ENCODE results near the gene ACTN4. TPM values are rescaled to one million over a fixed set of nuclear protein-coding genes. Genes with fewer than 3 reads are reported as not detected.

The ACTN4 gene
- total RNA-seq, 1 donor from 2014 or later: 145 TPM

DNA sequence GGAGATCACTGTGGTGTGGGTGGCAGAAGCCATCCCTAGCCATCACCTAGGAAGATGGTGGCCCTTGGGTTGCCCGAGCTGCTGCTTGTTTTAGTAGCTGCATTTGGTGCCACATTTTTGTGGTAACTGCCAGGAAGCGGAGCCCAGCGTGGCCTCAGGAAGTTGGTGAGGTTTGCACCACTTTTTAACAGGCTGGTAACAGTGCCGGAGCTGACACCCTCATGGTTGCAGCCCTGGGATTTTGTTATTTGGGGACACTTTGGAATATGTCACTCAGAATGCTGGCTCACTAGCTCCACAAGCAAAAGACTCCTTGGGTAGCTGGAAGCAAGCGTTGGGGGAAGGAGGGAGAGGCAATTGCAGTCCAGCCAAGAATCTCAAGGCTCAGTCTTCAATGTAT lies 22.1 kb downstream of the ACTN4 start:
- DNase-seq (ENCODE audit: missing footprints): no peak
- intact Hi-C loops (cut with DNase I): no loop called here
- ATAC-seq: no peak

DNA sequence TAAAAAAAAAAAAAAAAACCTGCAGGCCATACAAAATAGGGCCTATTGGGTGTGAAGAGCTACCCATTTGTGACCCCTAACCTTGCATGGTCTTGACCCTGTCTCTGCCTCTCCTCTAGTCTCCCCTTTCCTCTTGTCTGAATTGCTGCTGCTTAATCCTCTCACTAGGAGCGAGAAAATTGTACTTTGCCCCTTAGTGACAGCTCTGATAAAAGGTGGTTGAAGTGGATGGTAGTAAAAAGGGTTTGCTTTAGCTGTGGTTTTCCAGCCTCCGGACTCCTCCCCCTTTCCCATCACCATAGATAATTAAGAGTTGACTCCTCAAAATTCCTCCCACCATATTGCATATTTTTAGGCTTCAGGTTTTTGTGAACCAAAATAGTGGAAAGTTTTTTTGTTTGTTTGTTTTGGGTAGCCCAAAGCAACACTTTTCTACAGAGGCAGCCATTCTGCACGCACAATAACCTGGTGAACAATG lies 23.5 kb downstream of the ACTN4 start:
- intact Hi-C loops (cut with DNase I): no loop called here

DNA sequence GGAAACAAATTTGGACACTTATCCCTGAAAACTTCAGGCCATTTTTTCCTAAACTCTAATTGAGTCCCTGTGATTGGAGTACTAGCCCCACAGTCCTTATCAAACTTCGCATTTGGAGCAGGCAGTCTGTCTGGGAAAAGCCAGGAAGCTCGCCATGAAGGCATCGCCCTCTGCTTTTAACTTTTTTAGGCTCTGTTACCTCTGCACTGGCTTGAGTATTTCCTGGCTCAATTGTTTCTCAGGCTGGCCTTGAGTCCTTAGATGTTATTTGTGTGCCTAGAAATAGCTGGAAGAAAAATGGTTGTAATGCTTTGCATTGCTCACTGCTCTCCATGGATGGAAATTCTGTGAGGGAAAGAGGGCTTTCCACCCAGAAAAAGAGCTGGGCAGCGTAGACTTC lies 24.2 kb downstream of the ACTN4 start:
- DNase-seq (ENCODE audit: missing footprints) (no peak), ATAC-seq (no peak)
- intact Hi-C loops (cut with DNase I): no loop called here

More for the DNA sequence above, 23.5 kb downstream of the ACTN4 start:
- ATAC-seq (peak; percentile 27), DNase-seq (ENCODE audit: missing footprints) (no peak)

DNA sequence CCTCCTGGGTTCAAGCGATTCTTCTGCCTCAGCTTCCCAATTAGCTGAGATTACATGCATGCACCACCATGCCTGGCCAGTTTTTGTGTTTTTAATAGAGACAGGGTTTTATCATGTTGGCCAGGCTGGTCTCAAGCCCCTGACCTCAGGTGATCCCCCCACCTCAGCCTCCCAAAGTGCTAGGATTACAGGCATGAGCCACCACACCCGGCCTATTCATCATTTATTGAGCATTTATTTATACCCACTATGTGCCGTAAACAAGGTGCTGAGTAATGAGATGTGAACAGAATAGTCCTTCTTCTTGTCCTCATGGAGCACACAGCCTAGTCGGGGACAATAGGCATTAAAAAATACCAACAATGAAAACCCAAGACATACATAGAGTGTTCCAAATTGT lies 25.6 kb downstream of the ACTN4 start:
- ATAC-seq (no peak), DNase-seq (ENCODE audit: missing footprints) (no peak)
- intact Hi-C loops (cut with DNase I): no loop called here

DNA sequence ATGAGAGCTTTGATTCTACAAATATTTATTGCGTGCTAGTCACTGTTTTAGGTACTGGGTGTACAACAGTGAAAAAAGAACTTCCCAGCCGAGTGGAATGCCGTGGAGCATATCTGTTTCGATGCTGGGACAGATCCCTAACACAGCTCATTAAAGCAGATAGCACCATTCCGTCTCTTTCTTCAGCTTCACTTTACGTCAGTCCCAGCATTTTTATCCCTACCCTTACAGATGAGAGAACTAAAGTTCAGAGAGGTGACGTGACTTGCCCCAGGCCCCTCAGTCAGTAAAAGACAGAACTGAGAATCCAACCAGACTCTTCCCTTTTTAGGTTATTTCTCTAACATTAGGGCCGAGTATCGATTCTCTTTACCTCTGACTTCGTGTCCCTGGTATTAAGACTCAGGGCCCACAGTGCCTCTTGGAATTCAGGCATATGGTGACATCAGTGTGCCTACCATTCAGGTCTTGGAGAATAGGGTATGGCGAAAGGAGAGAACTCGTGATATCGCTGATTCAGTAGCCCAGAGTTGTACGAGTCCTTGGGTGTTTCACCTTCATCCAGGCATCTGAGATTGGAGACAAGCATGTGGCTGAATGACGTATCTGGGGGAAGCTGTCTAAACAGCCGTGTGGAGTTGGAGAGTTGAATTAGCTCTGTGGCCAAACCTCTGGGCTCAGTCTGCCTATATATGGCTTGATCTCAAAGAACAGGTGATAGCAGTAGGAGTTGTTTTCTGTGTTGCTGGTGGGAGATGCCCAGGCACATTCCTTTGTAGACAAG lies 27.1 kb downstream of the ACTN4 start:
- intact Hi-C loops (cut with DNase I): no loop called here
- DNase-seq (ENCODE audit: missing footprints) (no peak), ATAC-seq (peak; percentile 77)

DNA sequence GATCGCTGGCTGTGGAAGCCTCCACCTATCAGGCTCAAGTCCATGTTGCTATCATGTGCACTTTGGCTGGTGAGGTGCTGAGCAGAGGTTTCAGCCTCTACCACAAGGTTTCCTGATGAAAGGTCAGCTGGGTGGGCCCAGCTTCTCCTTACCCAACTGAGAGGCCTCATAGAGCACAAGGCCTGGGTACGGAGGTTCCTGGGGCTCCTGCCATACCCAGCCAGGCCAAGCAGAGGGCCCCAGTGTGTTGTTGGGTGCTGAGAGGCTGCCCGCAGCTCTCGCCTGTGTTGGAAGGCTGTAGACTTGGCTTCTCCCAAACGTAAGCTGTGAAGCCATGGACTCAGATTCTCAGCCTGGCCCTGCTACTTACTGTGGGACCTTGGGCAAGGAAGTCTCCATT lies 28.2 kb downstream of the ACTN4 start:
- no peak for ATAC-seq
- intact Hi-C loops (cut with DNase I): no loop called here
- no peak for DNase-seq (ENCODE audit: missing footprints)

DNA sequence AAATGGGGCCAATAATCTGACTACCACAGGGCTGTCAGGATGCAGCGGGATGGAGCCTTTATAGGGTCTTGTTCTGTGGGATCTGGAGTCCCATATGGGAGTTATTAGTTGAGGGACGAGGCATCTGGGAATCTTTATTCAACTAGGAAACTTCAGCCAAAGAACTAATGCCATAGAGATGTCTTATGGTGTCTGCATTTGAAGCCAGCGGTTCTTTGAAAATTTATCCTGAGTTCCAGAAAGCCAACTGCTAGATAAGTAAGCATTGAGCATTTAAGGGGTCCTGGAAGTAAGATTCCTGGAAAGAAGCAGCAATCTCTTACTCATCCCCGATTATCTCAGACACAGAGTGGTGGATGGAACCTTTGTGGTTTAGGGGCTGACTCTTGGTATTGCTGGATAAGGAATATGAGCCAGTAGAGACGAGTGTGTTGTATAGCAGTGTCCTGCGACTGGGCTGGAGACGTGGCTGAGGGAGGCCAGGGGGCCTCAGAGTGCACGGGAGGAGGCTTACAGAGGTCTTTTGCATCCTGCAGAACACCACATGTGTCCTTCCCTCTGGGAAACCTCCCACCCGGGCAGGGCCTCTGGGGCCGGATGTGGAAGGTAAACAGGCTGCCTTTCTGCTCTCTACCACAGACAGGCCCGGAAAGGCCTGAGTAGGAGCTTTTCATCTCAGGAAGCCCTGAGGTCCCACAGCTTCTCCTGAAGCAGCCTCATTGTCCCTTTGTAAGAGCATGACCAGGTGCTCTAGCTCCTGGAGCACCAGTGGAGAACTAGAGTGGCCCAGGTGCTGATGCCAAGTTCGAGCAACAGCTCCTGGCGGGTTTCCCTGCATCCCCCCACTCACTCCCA lies 28.8 kb downstream of the ACTN4 start:
- ATAC-seq (no peak), DNase-seq (ENCODE audit: missing footprints) (peak; percentile 37)

DNA sequence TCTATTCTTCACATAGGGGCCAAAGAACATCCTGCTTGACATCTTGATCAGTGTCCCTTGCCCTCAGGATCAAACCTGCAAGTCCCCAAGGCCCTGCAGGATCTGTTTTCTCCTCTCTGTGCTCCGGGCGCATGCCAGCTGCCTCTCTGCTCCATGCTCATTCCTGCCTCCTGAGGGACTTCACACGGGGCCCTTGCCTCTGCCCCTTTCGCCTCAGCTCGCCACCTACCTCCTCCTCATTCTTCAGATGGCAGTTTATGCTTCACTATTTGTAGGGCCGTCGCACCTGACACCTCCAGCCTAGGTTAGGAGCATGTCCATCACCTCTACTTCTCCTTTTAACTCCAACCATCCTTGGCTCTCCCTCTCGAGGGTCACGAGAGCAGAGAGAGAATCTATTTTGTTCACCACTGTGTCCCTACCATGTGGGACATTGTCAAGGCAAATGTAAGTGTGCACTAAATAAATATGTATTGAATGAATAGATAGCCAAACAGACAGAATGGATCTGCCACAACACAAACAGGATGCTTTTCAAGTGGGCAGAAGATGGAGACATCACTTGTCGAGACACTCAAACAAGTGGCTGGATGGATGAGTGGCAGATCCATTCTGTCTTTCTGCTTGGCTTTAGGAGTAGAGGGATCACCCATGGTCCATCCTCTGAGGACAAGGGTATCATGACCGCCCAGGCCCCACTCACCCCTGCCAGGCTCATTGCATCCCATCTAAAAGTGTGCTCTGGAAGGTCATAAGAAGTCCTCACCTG lies 29.6 kb downstream of the ACTN4 start:
- intact Hi-C loops (cut with DNase I): no loop called here
- no peak for ATAC-seq
- DNase-seq (ENCODE audit: missing footprints): peak; percentile 18

More for the DNA sequence above, 28.8 kb downstream of the ACTN4 start:
- intact Hi-C loops (cut with DNase I): no loop called here

DNA sequence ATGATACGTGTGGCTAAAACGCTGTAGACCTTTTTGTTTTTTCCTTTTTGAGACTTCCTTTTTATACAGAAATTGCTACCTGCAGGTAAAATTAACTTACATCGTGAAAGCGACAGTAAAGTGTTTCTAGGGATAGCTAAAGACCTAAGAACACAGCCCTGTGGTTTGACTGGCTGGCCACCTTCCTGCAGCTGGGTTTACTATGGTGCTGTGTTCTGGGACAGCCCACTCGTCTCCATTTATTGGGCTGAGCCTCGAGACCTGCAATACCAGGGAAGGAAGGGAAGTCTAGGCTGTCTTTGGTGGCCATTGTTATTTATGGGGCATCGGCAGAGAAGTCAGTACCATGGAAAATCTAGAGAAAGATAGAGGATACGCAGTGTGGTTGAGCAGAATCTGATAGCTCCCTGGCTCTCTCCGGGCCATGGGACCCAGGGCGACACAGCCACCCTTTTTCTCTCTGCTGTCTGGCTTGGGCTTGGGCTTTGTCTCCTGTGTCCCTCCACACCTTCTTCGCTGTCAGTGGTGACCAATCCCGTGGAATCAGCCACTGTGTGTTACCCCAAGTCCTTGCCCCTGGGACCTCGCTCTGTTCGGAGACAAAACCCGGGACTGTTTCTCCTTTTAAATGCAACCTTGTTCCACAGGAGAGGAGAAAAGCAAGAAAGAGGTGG lies 30.9 kb downstream of the ACTN4 start:
- ATAC-seq: no peak
- intact Hi-C loops (cut with DNase I): no loop called here
- DNase-seq (ENCODE audit: missing footprints): peak; percentile 21

DNA sequence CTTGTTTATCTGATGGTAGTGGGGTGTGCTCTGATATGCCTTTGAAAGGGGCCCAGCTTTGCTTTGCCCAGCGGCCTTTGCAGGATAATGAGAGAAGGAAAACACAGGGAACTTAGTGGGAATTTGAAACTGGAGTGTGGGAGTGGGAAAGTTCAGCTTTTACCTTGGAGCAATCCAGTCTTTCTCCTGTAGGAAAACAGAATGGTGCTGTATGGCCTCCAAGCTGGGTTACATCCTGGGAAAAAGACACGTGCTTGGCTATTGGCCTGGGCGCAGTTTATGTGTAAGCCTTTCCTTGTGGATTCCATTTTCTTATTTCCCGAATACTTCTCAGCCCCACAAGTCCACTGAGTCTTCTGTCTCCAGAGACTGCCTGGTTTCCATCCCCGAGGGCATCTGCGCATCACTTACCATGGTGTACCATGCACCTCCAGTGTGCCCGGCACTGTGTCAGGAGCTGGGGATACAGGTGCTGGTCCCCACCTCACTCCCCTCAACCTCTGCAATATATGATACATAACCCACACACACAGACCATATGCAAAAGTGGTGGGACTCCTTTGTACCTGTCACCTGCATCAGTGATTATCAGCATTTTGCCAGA lies 31.5 kb downstream of the ACTN4 start:
- intact Hi-C loops (cut with DNase I): no loop called here
- DNase-seq (ENCODE audit: missing footprints): peak; percentile 34
- ATAC-seq: no peak

DNA sequence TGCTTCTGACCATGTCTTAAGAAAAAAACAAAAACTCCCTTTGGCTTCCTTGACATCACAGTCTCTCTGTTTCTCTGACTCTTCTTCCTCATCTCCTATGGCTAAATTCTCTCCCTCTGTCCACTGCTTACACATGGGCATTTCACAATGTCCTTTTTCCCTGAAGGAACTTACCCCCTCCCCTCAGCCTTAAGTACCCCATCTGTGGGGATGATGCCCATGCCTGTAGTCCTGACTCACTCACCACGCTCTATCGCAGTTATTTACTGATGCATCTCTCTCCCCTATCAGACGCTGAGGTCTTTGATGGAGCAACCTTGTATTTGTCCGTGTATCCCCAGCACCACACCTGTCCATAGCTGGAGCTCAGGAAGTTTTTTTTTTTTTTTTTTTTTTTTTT lies 32.4 kb downstream of the ACTN4 start:
- DNase-seq (ENCODE audit: missing footprints): no peak
- intact Hi-C loops (cut with DNase I): no loop called here
- ATAC-seq: no peak

DNA sequence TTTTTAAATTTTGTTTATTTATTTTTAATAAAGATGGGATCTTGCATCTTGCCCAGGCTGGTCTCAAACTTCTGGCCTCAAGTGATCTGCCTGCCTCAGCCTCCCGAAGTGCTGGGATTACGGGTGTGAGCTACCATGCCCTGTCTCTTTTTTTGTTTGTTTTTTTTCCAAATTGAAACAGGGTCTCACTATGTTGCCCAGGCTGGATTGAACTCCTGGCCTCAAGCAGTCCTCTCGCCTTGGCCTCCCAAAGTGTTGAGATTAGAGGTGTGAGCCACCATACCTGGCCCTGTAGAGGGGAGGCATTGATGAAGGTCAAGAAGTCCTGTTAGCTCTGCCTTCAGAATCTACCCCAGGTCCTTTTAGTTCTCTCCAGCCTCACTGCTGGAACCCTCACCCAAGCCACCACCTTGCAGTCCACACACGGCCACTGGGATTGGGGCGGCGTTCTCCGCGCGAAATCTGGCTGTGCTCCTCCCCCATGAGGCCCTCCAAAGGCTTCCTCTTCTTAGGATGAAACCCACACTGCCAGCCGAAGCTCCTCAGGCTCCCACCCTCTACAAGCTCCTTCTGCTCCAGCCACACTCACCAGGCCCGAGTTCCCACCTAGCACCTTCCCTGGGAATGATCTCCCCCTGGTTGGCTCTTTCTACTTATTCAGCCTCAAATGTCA lies 34.9 kb downstream of the ACTN4 start:
- intact Hi-C loops (cut with DNase I): no loop called here

DNA sequence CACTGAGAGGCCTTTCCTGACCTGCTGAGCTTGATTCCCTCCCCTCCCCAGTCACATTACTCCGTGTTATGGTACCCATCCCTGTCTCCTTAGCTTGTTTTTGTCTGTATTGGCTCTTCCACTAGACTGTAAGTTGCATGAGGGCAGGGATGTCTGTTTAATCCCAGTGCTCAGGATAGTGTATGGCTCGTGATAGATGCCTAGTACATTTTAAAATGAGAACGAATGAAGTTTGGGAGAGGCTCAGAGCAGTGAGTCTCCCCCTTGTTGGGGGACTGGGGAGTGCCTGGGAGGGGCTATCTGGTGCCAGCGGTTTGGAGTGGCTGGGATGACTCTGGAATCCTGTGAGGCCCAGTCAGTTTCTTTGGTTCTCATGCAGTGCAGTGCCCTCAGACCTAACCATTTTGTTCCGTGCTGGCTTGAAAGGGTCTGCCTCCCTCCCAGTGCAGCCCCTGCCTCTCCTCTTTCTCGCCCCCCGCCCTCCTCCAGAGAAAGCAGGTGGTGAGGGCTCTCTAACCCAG lies 35.5 kb downstream of the ACTN4 start:
- intact Hi-C loops (cut with DNase I): no loop called here
- DNase-seq (ENCODE audit: missing footprints) (peak; percentile 37), ATAC-seq (peak; percentile 9)

More for the DNA sequence above, 34.9 kb downstream of the ACTN4 start:
- ATAC-seq (no peak), DNase-seq (ENCODE audit: missing footprints) (peak; percentile 27)

DNA sequence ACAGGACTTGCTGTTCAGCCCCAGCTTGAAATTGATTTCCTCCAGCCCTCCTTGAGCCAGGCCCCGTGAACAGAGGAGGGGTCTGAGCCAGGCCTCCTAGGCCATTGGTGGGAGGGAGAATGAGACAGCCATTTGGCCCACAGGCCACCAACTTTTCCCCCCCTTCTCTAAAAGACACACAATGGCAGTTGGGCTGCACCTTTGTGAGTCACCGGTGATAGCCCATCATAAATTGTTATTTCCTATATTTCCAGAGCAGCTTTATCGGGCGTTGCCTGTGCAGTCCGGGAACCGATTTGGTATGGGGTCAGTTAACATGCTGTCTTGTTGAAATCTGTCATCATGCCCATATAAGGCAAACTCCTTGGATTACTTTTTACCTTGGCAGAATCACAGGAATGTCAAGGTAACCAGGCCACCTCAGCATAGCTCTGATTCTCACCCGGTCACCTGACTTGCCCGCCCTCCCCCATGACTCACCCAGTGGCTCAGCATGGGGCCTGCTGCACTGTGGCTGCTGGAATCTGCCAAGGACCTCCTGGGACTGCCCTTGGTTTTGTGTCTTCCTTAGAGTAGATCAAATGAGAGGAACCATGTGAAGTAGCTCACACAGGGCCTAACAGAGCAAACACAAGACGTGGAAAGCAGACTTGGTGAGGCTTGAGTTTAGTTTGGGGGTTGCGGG lies 36.1 kb downstream of the ACTN4 start:
- DNase-seq (ENCODE audit: missing footprints) (peak; percentile 77), ATAC-seq (peak; percentile 58)
- intact Hi-C loops (cut with DNase I): no loop called here

DNA sequence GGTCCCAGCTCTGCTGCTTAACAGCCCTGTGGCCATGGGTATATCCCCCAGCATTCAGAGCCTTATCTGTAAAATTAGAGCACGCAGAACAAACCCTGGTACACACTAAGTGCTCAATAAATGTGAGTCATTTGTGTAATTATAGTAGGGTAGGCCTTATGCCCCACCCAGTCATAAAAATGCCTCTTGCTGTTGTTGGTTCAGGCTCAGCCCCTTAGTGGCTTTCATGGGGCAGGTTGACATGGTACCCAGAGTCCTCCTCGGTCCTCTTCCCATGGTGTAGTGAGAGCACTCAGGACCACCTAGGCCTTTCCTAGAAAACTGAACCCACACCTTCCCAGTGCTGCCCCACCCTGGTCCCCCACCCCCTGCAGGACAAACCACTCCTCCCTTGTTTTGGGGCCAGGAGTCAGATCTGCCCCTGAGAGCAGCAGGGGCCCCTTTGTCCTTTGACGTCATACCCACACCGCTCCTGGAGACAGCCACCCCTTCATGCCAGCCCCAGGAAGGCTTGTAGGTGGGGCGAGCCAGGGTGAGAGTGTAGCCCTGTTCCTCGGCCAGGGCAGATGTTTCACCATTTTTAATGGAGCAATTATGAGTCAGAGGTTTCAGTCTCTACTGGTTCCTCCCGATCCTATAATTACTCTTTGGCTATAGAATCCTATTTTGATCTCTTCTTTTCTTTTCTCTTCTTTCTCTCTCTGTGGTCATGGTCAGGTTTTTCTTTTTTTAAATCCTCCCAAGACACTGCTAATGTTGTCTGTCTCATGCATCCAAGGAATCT lies 36.8 kb downstream of the ACTN4 start:
- intact Hi-C loops (cut with DNase I): no loop called here
- ATAC-seq (peak; percentile 58), DNase-seq (ENCODE audit: missing footprints) (peak; percentile 63)

Measured in Right ventricle myocardium inferior (tissue), 1 donor.